Fibroblast of skin of right quadriceps (primary cell): ENCODE data around the gene CDRT15L2.
"Not testable (repeated sequence)": the region's sequence is repeated elsewhere in the genome, so short reads cannot be mapped to it uniquely, and the experiment has no call there.

Source experiments
- DNase-seq: peaks from one replicate; pipeline ENCODE4 v3.0.0-alpha.2; 2013

CDRT15L2 gene

GRCh38 chr17:20579424-20579823, at the start of gene CDRT15L2:
Gene CDRT15L2 (plus strand): TSS chr17:20579724. CDS start chr17:20579744, 20 bp downstream.
- not testable (repeated sequence) for DNase-seq

GRCh38 chr17:20530104-20530503, 49.4 kb upstream of the CDRT15L2 start:
- not testable (repeated sequence) for DNase-seq

- DNase-seq, result peak; percentile 46
These were observed 46.9 kb upstream of the CDRT15L2 start for GRCh38 chr17:20532544-20533090.

- DNase-seq, result peak; percentile 19
These were observed 46.3 kb upstream of the CDRT15L2 start for GRCh38 chr17:20533206-20533605.

GRCh38 chr17:20534711-20535550, 44.6 kb upstream of the CDRT15L2 start:
- not testable (repeated sequence) for DNase-seq

- DNase-seq, result not testable (repeated sequence)
These were observed 39.1 kb upstream of the CDRT15L2 start for GRCh38 chr17:20540414-20540813.

- not testable (repeated sequence) for DNase-seq
These were observed 38.7 kb upstream of the CDRT15L2 start for GRCh38 chr17:20540865-20541264.

GRCh38 chr17:20541853-20542546, 37.5 kb upstream of the CDRT15L2 start:
- DNase-seq, result peak; percentile 17

GRCh38 chr17:20547923-20548322, 31.6 kb upstream of the CDRT15L2 start:
- DNase-seq, result not testable (repeated sequence)

- DNase-seq, result not testable (repeated sequence)
These were observed 26.6 kb upstream of the CDRT15L2 start for GRCh38 chr17:20552920-20553319.

GRCh38 chr17:20554728-20555127, 24.8 kb upstream of the CDRT15L2 start:
- not testable (repeated sequence) for DNase-seq

GRCh38 chr17:20555135-20556010, 24.2 kb upstream of the CDRT15L2 start:
- not testable (repeated sequence) for DNase-seq

- DNase-seq, result not testable (repeated sequence)
These were observed 21.4 kb upstream of the CDRT15L2 start for GRCh38 chr17:20558096-20558495.

- not testable (repeated sequence) for DNase-seq
These were observed 20.5 kb upstream of the CDRT15L2 start for GRCh38 chr17:20559018-20559417.

GRCh38 chr17:20562587-20562986, 16.9 kb upstream of the CDRT15L2 start:
- no peak for DNase-seq

- not testable (repeated sequence) for DNase-seq
These were observed 14.3 kb upstream of the CDRT15L2 start for GRCh38 chr17:20565245-20565644.

- no peak for DNase-seq
These were observed 13.8 kb upstream of the CDRT15L2 start for GRCh38 chr17:20565711-20566110.

GRCh38 chr17:20566736-20567135, 12.8 kb upstream of the CDRT15L2 start:
- DNase-seq, result not testable (repeated sequence)

- DNase-seq, result not testable (repeated sequence)
These were observed 12.1 kb upstream of the CDRT15L2 start for GRCh38 chr17:20567421-20567820.

GRCh38 chr17:20568604-20569003, 10.9 kb upstream of the CDRT15L2 start:
- not testable (repeated sequence) for DNase-seq

GRCh38 chr17:20571653-20572052, 7.9 kb upstream of the CDRT15L2 start:
- DNase-seq, result not testable (repeated sequence)

- DNase-seq, result not testable (repeated sequence)
These were observed 6.3 kb upstream of the CDRT15L2 start for GRCh38 chr17:20573216-20573615.
